ENCODE results near the gene SLC39A9. TPM values are rescaled to one million over a fixed set of nuclear protein-coding genes. Genes with fewer than 3 reads are reported as not detected.

Gene SLC39A9
- total and polyA plus RNA-seq, 4 donors, result 28.7 to 140 (median 43.1) TPM

DNA sequence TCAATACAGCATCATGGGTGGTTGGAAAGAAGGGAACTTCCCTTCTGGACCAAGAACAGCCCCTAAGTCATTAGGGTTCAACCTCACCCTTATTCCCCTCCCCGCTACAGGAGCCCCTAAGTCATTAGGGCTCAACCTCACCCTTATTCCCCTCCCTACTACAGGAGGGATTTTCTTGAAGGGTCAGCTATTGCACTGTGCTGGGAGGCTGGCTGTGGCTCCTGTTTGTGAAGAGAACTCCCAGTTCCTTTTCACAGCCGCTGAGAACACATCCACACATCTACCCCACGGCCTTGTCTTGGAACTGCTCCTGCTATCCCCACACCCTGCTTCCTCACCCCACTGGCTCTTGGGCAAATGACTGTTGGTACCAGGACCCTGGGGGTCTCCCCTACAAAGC is 45.3 kb upstream of the SLC39A9 start:
- Histone ChIP-seq H3K27me3 (ENCODE audit: control insufficient read depth in 4 of 4, insufficient read depth in 4 of 4, low read length in 3 of 4) (peaks cover 0 to 2% (median 0%) of the 10 kb centered on the region in 4 donors), H3K27ac (ENCODE audit: low read depth in 1 of 2, low read length in 2 of 2) (no peak overlapping the region), H3K4me1 (ENCODE audit: control insufficient read depth in 4 of 4, insufficient read depth in 4 of 4, low read length in 3 of 4) (peaks cover 0 to 3% (median 0%) of the 10 kb centered on the region in 4 donors), H3K4me3 (ENCODE audit: low read depth in 1 of 3, low read length in 3 of 3) (no peak overlapping the region), H3K36me3 (ENCODE audit: control insufficient read depth in 4 of 4, insufficient read depth in 3 of 4, low read depth in 1 of 4, low read length in 3 of 4) (no peaks in the 10 kb centered on the region), H3K9me3 (ENCODE audit: control insufficient read depth in 4 of 4, low read length in 3 of 4) (no peaks in the 10 kb centered on the region), H3K9ac (ENCODE audit: low read depth in 1 of 2, low read length in 2 of 2) (no peak overlapping the region)
- DNase-seq (ENCODE audit: low spot score), result no peak
- WGBS, result 94% methylated on average over 3 of the region's 3 CpGs
- no peak for TF ChIP-seq FOXA1 (IDR thresholded peaks at IDR 0.05)
- TF ChIP-seq NR2F2 (IDR thresholded peaks at IDR 0.05), result no peak
- TF ChIP-seq, protein P1, sequence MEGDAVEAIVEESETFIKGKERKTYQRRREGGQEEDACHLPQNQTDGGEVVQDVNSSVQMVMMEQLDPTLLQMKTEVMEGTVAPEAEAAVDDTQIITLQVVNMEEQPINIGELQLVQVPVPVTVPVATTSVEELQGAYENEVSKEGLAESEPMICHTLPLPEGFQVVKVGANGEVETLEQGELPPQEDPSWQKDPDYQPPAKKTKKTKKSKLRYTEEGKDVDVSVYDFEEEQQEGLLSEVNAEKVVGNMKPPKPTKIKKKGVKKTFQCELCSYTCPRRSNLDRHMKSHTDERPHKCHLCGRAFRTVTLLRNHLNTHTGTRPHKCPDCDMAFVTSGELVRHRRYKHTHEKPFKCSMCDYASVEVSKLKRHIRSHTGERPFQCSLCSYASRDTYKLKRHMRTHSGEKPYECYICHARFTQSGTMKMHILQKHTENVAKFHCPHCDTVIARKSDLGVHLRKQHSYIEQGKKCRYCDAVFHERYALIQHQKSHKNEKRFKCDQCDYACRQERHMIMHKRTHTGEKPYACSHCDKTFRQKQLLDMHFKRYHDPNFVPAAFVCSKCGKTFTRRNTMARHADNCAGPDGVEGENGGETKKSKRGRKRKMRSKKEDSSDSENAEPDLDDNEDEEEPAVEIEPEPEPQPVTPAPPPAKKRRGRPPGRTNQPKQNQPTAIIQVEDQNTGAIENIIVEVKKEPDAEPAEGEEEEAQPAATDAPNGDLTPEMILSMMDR (IDR thresholded peaks at IDR 0.05; ENCODE audit: low read depth, low read length, missing input control), result no peak
- TF ChIP-seq, protein P2, sequence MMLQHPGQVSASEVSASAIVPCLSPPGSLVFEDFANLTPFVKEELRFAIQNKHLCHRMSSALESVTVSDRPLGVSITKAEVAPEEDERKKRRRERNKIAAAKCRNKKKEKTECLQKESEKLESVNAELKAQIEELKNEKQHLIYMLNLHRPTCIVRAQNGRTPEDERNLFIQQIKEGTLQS (IDR thresholded peaks at IDR 0.05), result no peak
- no peak for TF ChIP-seq RAD21 (IDR thresholded peaks at IDR 0.05)
- TF ChIP-seq HNF4A (conservative IDR thresholded peaks at IDR 0.05), result no peak
- TF ChIP-seq SP1 (IDR thresholded peaks at IDR 0.05), result no peak
- TF ChIP-seq HNF4G (IDR thresholded peaks at IDR 0.05), result no peak
- TF ChIP-seq GABPA (IDR thresholded peaks at IDR 0.05 in 1 of 2, conservative IDR thresholded peaks at IDR 0.05 in 1 of 2), result no peak
- TF ChIP-seq JUND (IDR thresholded peaks at IDR 0.05), result no peak
- TF ChIP-seq, protein P3, sequence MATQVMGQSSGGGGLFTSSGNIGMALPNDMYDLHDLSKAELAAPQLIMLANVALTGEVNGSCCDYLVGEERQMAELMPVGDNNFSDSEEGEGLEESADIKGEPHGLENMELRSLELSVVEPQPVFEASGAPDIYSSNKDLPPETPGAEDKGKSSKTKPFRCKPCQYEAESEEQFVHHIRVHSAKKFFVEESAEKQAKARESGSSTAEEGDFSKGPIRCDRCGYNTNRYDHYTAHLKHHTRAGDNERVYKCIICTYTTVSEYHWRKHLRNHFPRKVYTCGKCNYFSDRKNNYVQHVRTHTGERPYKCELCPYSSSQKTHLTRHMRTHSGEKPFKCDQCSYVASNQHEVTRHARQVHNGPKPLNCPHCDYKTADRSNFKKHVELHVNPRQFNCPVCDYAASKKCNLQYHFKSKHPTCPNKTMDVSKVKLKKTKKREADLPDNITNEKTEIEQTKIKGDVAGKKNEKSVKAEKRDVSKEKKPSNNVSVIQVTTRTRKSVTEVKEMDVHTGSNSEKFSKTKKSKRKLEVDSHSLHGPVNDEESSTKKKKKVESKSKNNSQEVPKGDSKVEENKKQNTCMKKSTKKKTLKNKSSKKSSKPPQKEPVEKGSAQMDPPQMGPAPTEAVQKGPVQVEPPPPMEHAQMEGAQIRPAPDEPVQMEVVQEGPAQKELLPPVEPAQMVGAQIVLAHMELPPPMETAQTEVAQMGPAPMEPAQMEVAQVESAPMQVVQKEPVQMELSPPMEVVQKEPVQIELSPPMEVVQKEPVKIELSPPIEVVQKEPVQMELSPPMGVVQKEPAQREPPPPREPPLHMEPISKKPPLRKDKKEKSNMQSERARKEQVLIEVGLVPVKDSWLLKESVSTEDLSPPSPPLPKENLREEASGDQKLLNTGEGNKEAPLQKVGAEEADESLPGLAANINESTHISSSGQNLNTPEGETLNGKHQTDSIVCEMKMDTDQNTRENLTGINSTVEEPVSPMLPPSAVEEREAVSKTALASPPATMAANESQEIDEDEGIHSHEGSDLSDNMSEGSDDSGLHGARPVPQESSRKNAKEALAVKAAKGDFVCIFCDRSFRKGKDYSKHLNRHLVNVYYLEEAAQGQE (IDR thresholded peaks at IDR 0.05), result no peak
- no peak for TF ChIP-seq YY1 (IDR thresholded peaks at IDR 0.05)
- TF ChIP-seq FOXA2 (IDR thresholded peaks at IDR 0.05), result no peak
- no peak for TF ChIP-seq TAF1 (conservative IDR thresholded peaks at IDR 0.05)
- TF ChIP-seq, protein P4, sequence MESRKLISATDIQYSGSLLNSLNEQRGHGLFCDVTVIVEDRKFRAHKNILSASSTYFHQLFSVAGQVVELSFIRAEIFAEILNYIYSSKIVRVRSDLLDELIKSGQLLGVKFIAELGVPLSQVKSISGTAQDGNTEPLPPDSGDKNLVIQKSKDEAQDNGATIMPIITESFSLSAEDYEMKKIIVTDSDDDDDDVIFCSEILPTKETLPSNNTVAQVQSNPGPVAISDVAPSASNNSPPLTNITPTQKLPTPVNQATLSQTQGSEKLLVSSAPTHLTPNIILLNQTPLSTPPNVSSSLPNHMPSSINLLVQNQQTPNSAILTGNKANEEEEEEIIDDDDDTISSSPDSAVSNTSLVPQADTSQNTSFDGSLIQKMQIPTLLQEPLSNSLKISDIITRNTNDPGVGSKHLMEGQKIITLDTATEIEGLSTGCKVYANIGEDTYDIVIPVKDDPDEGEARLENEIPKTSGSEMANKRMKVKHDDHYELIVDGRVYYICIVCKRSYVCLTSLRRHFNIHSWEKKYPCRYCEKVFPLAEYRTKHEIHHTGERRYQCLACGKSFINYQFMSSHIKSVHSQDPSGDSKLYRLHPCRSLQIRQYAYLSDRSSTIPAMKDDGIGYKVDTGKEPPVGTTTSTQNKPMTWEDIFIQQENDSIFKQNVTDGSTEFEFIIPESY (IDR thresholded peaks at IDR 0.05), result no peak

DNA sequence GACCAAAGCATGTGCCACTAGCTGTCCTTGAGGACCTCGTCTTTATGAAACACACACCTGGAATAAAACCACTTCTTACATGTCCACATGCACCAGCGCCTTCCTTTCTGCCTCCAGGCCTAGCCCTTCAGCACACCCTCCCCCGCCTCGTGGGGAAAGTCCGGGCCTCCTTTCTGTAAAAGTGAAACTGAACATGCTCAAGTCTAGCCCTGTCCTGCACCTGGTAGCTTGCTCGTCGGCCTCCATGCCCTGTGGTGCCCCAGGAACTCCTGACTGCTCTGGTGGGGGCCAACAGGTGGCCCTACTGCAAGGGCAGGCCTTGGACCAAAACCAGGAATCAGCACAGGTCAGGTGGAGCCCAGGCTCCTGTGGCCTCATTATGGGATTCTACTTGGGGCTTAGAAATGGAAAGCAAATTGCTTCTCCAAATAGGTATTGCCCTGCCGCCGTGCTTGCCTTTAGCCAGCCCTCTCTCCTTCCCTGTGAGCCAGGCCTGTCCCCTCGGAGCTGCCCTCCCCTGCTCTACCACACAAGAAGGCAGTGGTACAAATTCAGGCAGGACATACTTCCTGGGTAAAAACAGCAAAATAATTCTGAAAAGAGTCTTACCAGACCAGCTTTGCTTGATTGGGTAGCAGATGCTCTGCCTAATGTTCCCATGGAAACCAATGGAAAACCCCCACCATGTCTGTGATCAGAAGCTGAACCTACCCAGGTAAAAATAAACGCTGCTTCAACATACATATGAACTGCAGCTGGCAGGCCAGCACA is 43.9 kb upstream of the SLC39A9 start:
- no peak for TF ChIP-seq RXRA (IDR thresholded peaks at IDR 0.05)
- Histone ChIP-seq H3K27me3 (ENCODE audit: control insufficient read depth in 4 of 4, insufficient read depth in 4 of 4, low read length in 3 of 4) (peaks cover 0 to 2% (median 0%) of the 10 kb centered on the region in 4 donors), H3K36me3 (ENCODE audit: control insufficient read depth in 4 of 4, insufficient read depth in 3 of 4, low read depth in 1 of 4, low read length in 3 of 4) (no peaks in the 10 kb centered on the region), H3K4me3 (ENCODE audit: low read depth in 1 of 3, low read length in 3 of 3) (no peak overlapping the region), H3K27ac (ENCODE audit: low read depth in 1 of 2, low read length in 2 of 2) (no peak overlapping the region), H3K9ac (ENCODE audit: low read depth in 1 of 2, low read length in 2 of 2) (no peak overlapping the region), H3K9me3 (ENCODE audit: control insufficient read depth in 4 of 4, low read length in 3 of 4) (no peaks in the 10 kb centered on the region), H3K4me1 (ENCODE audit: control insufficient read depth in 4 of 4, insufficient read depth in 4 of 4, low read length in 3 of 4) (peaks cover 0 to 3% (median 0%) of the 10 kb centered on the region in 4 donors)
- DNase-seq (ENCODE audit: low spot score), result no peak
- 70% methylated on average over 11 of the region's 11 CpGs for WGBS

All from liver (tissue), 9 donors.